C4-2B (cell line): Measurements from ENCODE around the gene PRDX4.
A peak's percentile ranks its signal among the peaks of the same experiment; 100 is the strongest.

ENCODE experiments used
- H3K27ac ChIP-seq: fragments of 450-650 bp; 2 replicates; pipeline ENCODE4 v1.5.1; 2017
- ZFX ChIP-seq: fragments of 450-650 bp; IDR thresholded peaks from 2 replicates; pipeline ENCODE4 v1.6.1; 2017
- TF ChIP-seq, protein P1 (sequence below): fragments of 450-650 bp; conservative IDR thresholded peaks from 2 replicates; pipeline ENCODE4 v1.5.1; 2017; ENCODE audit warnings: mild to moderate bottlenecking

The PRDX4 gene

DNA sequence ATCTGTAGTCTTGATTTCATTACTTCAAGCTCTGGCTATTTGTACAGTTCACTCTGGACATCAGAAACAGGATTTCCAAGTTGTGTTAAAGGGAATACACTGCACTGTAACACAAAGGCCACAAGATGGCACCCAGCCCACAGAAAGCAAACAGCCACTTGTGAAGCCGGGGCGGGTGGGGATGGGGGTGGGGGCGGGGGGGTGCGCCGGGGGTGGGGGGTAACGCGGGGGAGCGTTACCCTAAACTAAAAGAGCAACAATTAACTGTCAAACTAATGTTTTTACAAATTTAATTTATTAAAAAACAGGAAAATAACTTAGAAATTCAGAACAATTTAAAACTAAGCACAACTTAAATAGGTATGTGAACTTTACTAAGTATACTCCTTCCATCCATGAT is 27.3 kb downstream of the PRDX4 start:
- no peak overlapping the region for H3K27ac ChIP-seq
- TF ChIP-seq, protein P1, sequence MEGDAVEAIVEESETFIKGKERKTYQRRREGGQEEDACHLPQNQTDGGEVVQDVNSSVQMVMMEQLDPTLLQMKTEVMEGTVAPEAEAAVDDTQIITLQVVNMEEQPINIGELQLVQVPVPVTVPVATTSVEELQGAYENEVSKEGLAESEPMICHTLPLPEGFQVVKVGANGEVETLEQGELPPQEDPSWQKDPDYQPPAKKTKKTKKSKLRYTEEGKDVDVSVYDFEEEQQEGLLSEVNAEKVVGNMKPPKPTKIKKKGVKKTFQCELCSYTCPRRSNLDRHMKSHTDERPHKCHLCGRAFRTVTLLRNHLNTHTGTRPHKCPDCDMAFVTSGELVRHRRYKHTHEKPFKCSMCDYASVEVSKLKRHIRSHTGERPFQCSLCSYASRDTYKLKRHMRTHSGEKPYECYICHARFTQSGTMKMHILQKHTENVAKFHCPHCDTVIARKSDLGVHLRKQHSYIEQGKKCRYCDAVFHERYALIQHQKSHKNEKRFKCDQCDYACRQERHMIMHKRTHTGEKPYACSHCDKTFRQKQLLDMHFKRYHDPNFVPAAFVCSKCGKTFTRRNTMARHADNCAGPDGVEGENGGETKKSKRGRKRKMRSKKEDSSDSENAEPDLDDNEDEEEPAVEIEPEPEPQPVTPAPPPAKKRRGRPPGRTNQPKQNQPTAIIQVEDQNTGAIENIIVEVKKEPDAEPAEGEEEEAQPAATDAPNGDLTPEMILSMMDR: peak; percentile 63
- no peak for TF ChIP-seq ZFX

- H3K27ac ChIP-seq: no peak overlapping the region
- TF ChIP-seq, protein P1: no peak
- no peak for TF ChIP-seq ZFX
These were observed 32.4 kb downstream of the PRDX4 start for GRCh38 chrX:23699636-23700194.

- H3K27ac ChIP-seq: no peak overlapping the region
- TF ChIP-seq, protein P1: no peak
- no peak for TF ChIP-seq ZFX
These were observed 37.4 kb downstream of the PRDX4 start for GRCh38 chrX:23704673-23705206.

DNA sequence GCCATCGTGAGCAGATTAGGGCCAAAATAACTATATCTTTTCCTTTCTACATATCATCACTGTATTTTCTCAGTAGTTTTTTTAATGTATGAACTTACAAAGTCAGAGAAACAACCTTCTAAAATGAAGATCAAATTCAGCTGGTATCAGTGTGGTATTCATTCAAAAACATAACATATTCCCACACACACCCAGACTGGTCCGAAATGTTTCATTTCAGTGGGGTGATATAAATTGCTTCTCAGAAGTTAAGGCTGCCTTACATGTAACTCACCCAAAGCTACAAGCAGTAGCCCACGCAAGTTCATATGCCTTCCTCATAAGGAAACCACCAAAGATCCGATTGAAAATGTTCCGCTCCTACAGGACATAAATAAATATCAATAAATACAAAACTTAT is 37.9 kb downstream of the PRDX4 start:
- H3K27ac ChIP-seq: no peak overlapping the region
- TF ChIP-seq, protein P1: no peak
- no peak for TF ChIP-seq ZFX

DNA sequence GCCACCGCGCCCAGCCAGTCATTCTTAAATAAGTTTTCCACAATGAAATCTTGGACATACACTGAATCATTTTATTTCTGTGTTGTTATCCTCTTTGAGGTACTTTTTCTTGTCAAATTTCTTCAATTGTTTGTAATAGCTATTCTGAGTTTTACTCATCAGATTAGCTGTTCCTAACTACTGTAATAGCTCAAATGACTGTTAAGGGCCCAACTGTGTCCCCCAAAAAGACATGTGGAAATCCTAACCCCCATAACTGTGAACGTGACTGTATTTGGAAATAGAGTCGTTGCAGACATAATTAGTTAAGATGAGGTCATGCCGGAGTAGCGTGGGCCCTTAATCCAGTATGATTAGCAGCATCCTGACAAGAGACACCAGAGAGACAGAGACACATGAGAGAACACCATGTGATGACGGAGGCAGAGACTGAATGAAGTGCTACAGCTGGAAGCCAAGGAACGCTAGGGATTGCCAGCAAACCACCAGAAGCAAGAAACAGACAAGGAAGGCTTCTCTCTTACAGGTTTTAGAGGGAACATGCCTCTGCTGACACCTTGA is 52.9 kb downstream of the PRDX4 start:
- no peak for TF ChIP-seq ZFX
- TF ChIP-seq, protein P1: no peak
- no peak overlapping the region for H3K27ac ChIP-seq

- TF ChIP-seq, protein P1: no peak
- no peak for TF ChIP-seq ZFX
- no peak overlapping the region for H3K27ac ChIP-seq
These were observed 58.9 kb downstream of the PRDX4 start for GRCh38 chrX:23726191-23726590.

- H3K27ac ChIP-seq: no peak overlapping the region
- no peak for TF ChIP-seq ZFX
- TF ChIP-seq, protein P1: no peak
These were observed 59.9 kb downstream of the PRDX4 start for GRCh38 chrX:23727206-23727605.
